NCI-H1417 treated with DMSO at 0.1 percent for 48 hours (cell line): ENCODE data around the gene GPR37.
A peak's percentile ranks its signal among the peaks of the same experiment; 100 is the strongest.

Source experiments
- DNase-seq: peaks from one replicate; lab custom pipeline; 2025; lab: John Stamatoyannopoulos, UW

Gene GPR37

GRCh38 chr7:124765401-124766352 is at the start of gene GPR37:
TSS of gene GPR37 (minus strand) at chr7:124765792. CDS start at chr7:124764976, 816 bp downstream.
- peak; percentile 42 for DNase-seq

- DNase-seq = no peak
Measured at GRCh38 chr7:124813994-124814798, 48.6 kb upstream of the GPR37 start.

DNA sequence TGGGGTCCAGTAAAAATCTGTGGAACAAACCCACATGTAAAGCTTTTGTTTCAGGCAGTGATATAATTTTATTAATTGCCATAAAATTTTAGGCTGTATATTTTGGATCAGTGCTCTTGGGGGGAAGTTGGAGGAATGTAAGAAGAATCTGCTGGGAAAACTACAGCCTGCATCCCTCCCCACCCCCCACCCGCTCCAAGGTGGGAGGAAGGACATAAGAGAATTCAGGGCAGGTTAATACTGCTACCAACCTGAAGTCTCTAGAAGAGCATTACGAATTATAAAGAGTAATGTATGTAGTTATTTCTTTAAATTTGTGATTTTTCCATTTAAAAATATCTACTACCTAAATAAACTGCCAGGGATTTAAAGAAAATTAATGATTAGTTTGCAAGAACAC is 47.2 kb upstream of the GPR37 start:
- DNase-seq = no peak

DNA sequence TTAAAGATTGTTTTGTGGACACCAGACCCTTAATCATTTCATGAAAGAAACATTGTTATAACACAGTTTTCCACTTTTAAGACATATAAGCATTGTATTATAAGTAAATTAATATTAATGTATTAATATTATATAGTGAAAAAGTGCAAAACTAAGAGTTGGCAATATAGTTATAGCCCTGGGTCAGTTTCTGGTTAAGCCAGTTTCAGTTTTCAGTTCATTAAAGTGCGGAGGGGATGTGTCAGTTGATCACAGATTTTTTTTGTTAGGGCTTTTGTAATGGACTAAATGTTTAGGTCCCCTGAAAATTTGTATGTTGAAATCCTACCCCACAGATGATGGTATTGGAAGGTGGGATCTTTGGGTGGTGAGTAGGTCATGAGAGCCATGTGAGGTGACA is 45.7 kb upstream of the GPR37 start:
- DNase-seq = no peak

DNA sequence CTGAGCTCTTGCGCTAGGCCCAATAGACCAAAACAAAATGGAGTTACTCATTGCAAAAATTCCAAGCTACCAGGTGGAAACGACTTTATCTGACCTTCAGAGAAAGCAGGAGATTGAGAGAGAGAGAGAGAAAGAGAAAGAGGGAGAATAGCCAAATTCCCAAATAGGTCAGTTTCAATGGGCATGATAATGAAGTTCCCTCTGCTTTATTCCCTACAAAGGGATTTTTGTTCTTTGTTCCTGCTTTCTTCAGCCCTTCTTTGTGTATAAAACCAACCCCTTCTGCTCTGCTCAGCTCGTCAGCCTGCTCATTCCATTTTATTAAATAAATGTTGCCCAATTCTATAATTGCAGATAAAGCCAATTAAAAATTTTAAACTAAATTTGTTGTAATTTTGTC is 45.0 kb upstream of the GPR37 start:
- DNase-seq = no peak

- no peak for DNase-seq
Measured at GRCh38 chr7:124808206-124808605, 42.6 kb upstream of the GPR37 start.

- DNase-seq = no peak
Measured at GRCh38 chr7:124801330-124801895, 35.8 kb upstream of the GPR37 start.

- DNase-seq = no peak
Measured at GRCh38 chr7:124800386-124800785, 34.8 kb upstream of the GPR37 start.

DNA sequence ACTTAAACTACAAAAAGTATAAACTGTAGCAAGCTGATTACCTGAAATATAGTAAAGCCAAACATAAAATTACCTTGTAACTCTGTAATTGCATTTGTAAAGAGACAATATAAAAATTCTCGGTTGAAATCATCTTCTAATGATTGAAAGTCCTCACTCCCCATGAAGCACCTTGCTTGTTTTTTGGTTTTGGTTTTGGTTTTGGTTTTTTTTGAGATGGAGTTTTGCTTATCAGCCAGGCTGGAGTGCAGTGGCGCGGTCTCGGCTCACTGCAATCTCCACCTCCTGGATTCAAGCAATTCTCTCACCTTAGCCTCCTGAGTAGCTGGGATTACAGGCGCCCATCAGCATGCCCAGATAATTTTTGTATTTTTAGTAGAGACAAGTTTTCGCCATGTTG is 33.9 kb upstream of the GPR37 start:
- no peak for DNase-seq

GRCh38 chr7:124796771-124797170 is 31.2 kb upstream of the GPR37 start:
- DNase-seq = no peak

DNA sequence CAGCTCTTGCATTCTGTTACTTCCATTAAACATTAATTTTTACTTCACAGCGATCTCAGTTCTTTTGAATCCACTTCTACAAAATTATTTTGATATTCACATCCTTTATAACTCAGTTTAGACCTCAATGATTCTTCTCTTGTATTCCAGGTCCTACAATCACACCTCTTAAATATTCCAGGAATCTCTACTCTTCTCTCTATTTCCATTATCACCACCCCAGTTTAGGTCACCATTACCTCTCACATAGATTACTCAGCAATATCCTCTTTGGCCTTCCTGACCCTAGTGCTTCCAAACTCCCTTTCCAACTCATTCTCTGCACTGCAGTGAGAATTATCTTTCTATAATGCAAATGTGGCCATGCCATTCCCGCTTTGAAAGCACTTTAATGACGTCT is 27.1 kb upstream of the GPR37 start:
- DNase-seq = no peak

GRCh38 chr7:124792002-124792401 is 26.4 kb upstream of the GPR37 start:
- no peak for DNase-seq

- no peak for DNase-seq
Measured at GRCh38 chr7:124791426-124791825, 25.8 kb upstream of the GPR37 start.

DNA sequence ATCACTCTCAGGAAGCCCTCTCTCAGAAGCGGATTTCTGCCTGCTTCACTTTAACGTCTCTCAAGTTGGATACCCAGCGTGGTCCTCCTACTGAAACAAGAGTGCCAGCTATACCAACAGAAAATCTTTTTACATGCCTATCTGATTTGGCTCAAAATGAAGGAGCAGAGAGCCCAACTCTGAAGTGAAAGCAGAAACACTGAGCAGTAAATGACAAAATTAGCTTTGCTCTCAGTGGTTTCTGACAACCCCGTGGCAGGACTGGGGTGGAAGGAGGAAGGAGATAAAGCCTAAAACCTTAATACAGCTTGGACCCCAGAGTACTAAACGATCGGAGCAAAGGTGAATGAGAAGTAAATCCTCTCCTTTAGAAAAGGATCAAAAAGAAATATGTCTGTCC is 25.1 kb upstream of the GPR37 start:
- DNase-seq = no peak

DNA sequence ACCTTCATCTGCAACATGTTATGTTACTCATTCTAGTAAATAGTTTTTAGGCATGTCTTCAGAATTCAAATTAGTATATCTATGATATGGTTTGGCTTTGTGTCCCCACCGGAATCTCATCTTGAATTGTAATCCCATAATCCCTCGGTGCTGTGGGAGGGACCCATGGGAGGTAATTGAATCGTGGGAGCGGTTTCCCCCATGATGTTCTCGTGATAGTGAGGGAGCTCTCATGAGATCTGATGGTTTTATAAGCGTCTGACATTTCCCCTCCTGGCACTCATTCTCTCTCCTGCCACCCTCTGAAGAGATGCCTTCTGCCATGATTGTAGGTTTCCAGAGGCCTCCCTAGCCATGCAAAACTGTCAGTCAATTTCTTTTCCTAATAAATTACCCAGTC is 20.4 kb upstream of the GPR37 start:
- DNase-seq = no peak

DNA sequence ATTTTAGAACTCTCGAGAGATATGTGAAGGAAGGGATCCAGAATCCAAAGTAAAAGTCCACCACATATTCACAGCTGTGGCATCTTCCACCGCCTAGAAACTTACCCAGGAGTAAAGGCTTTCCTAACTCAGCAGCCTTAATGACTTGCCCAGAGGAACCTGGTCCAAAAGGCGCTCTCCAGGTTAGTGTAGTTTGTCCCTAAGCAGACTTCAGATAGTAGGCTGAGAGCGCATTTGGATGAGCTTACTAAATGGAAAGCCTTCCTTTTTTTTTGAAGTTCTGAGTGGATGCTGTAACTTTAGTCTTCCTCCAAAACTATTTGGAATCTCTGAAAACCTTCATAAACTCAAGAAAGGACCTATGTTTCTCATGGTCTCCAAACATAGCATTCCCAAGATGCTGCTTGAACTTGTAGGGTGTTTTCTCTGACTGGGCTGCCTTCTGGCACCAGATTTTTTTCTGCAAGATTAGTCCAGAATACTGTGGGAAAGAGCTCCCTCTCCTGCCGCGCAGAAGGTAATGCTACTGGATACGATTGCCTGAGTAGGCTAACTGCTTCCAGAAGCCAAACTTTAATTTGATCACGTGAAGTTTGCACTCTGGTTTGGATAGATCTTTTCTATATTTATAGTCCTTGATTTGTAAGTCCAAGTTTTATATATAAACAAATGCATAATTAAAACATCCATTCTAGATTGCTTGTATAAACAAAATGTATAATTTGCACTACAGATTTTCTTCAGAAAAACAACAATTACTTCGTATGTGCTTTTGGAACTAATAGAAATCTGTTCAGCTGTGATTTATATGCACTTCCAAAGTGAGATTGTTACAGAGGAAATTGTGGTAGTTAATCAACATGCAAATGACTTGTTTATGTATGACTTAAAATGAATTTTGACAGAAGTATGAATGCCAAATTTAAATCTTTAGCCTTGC is 19.6 kb upstream of the GPR37 start:
- DNase-seq = peak; percentile 60

DNA sequence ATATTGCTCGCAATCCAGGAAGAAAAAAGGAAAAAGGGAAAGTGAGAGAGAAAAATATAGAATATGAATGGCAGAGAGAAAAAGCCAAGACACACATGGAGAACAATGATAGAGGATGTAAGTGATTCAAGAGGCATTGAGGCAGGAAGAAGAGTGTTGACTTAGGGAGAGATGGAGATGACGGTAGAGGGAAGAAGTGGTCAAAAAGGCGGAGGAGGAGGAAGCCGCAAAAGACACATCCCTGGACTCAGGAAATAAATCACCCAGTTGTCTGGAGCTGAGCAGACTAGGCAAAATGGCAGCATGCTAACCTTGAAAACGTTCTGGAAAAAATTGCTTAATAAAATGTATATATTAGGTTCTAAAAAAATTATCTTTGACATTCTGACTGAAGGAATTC is 17.7 kb upstream of the GPR37 start:
- no peak for DNase-seq

- no peak for DNase-seq
Measured at GRCh38 chr7:124781907-124782734, 16.5 kb upstream of the GPR37 start.

- no peak for DNase-seq
Measured at GRCh38 chr7:124781418-124781817, 15.8 kb upstream of the GPR37 start.

GRCh38 chr7:124780608-124781007 is 15.0 kb upstream of the GPR37 start:
- no peak for DNase-seq

- DNase-seq = no peak
Measured at GRCh38 chr7:124780056-124780455, 14.5 kb upstream of the GPR37 start.
